Mucosa of descending colon (tissue), 3 donors: ENCODE measurements around the gene TOPAZ1. TPM values are rescaled to one million over a fixed set of nuclear protein-coding genes. Genes with fewer than 3 reads are reported as not detected.
"Not testable (repeated sequence)": the region's sequence is repeated elsewhere in the genome, so short reads cannot be mapped to it uniquely, and the experiment has no call there.

Experiments used
- ATAC-seq: fragments of 200-7000 bp; cut with Tn5 transposase; one replicate; pipeline ENCODE4 v1.9.1; 2020; ENCODE audit warnings: mild to moderate bottlenecking, moderate library complexity
- DNase-seq, 3 donors: peaks; one replicate each; pipeline ENCODE4 v3.0.0-alpha.2; 2020
- H3K36me3 ChIP-seq: fragments of 200-600 bp; one replicate; pipeline ENCODE4 v1.8.0; 2021; ENCODE audit warnings: low read depth, mild to moderate bottlenecking
- H3K4me1 ChIP-seq: fragments of 200-600 bp; one replicate; pipeline ENCODE4 v1.8.0; 2021; ENCODE audit warnings: low read depth, mild to moderate bottlenecking
- H3K4me3 ChIP-seq: fragments of 200-600 bp; one replicate; pipeline ENCODE4 v1.8.0; 2021; ENCODE audit warnings: mild to moderate bottlenecking
- H3K9me3 ChIP-seq: fragments of 200-600 bp; one replicate; pipeline ENCODE4 v1.8.0; 2021; ENCODE audit warnings: mild to moderate bottlenecking
- intact Hi-C, 2 donors: fragments of 100-400 bp; cut with DNase I in 1 of 2; cut with micrococcal nuclease in 1 of 2; formaldehyde crosslinking; loops; one replicate each; pipeline versions ENCODE4 v1.11.0 to v1.11.1; 2022; cut with DNase I, micrococcal nuclease
- total RNA-seq, 3 donors: library from RNA; stranded (reverse); fragmentation: NEBNext Ultra II Directional in 2 of 3; extraction: Animal tissue kit (Norgen Biotek cat#: 25700) in 2 of 3; gene quantifications; one replicate each; pipeline versions ENCODE4 v1.2.1 to v1.2.4, GENCODE V29; 2021 to 2023
- TF ChIP-seq, protein P1 (sequence below): fragments of 200-600 bp; IDR thresholded peaks from one replicate; pipeline ENCODE4 v1.8.0; 2022; ENCODE audit warnings: antibody characterized with exemption, mild to moderate bottlenecking
- donor health status: DM: no; HTN: no; CAD: no; lungs with moderate emphysema.
- donor health status: DM: no; HTN: no; CAD: no.
- donor health status: DM: no; HTN: yes; CAD: no.

TOPAZ1 gene
- total RNA-seq, 3 donors from 2014 or later, result not detected

DNA sequence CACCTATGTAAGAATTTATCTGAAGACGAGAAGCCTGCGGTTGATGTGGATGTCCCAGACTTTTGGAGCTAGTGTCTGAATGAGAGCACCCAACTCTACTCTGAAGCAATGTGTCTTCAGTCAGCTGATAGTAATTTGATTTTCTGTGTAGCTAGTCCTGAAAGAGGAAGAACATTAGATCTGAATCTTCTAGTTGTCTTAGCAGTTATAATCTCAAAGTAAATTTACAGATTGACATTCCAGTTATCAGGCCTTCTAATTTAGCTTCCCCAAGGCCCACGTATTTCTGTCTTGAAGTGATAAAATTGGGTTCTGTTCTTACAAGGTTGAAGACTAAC is 98.3 kb downstream of the TOPAZ1 start:
- Histone ChIP-seq H3K4me3 (no peak overlapping the region), H3K36me3 (no peaks in the 10 kb centered on the region), H3K4me1 (peaks cover 10% of the 10 kb centered on the region), H3K9me3 (no peaks in the 10 kb centered on the region)
- TF ChIP-seq, protein P1, sequence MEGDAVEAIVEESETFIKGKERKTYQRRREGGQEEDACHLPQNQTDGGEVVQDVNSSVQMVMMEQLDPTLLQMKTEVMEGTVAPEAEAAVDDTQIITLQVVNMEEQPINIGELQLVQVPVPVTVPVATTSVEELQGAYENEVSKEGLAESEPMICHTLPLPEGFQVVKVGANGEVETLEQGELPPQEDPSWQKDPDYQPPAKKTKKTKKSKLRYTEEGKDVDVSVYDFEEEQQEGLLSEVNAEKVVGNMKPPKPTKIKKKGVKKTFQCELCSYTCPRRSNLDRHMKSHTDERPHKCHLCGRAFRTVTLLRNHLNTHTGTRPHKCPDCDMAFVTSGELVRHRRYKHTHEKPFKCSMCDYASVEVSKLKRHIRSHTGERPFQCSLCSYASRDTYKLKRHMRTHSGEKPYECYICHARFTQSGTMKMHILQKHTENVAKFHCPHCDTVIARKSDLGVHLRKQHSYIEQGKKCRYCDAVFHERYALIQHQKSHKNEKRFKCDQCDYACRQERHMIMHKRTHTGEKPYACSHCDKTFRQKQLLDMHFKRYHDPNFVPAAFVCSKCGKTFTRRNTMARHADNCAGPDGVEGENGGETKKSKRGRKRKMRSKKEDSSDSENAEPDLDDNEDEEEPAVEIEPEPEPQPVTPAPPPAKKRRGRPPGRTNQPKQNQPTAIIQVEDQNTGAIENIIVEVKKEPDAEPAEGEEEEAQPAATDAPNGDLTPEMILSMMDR, result no peak
- intact Hi-C loops, result no loop called here
- ATAC-seq, result no peak
- no peak for DNase-seq

DNA sequence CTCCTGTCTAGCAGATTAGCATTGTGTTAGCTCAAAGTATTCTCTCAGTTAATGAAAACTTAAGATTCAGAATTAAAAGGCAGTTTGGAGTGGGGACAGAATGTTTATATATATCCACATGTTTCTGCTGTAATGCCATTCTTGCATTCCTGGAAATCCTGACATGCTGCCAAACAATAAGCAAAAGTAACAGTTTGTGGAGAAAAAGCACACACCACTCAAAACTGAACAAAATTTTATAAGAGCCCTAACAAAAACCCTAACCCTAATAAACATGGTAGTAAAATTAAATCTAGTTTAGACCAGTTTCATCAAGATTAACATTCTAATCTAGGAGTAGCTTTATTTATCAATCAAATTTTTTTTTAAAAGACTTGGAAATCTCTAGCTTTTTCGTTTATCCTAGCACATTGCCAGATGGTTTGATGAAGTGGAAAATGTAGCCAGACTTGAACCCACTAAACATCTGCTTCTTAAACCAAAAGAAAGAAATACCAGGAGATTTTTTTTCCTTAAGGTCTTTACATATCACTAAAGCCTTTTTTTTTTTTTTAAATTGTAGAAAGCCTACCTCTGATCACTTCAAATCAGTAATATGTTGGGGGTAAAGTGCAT is 100.6 kb downstream of the TOPAZ1 start:
- ATAC-seq, result no peak
- peaks cover 10% of the 10 kb centered on the region for H3K4me1 ChIP-seq
- intact Hi-C loops, result no loop called here

DNA sequence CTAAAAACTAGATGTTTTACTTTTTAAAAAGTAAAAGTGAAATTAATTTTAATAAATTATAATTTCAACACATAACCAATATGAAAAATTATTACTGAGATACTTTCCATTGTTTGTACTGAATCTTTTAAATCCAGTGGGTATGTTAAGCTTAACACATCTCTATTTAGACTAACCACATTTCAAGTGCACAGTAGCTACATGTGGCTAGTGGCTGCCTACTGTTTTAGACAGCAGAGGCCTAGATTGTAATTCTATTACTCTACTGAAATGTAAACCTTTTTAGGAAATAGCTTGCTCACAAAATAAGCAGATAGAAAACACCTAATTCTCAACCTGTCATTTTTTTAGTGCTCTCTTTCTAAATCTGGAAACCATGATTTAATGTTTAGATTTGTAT is 101.7 kb downstream of the TOPAZ1 start:
- Histone ChIP-seq H3K36me3 (no peaks in the 10 kb centered on the region), H3K4me1 (peaks cover 10% of the 10 kb centered on the region), H3K4me3 (no peak overlapping the region), H3K9me3 (no peaks in the 10 kb centered on the region)
- intact Hi-C loops, result no loop called here
- no peak for DNase-seq
- TF ChIP-seq, protein P1, result no peak
- ATAC-seq, result no peak

More for the DNA sequence above, 100.6 kb downstream of the TOPAZ1 start:
- TF ChIP-seq, protein P1, result no peak
- DNase-seq, result no peak
- H3K4me3 ChIP-seq, result no peak overlapping the region
- H3K36me3 ChIP-seq, result no peaks in the 10 kb centered on the region
- no peaks in the 10 kb centered on the region for H3K9me3 ChIP-seq

DNA sequence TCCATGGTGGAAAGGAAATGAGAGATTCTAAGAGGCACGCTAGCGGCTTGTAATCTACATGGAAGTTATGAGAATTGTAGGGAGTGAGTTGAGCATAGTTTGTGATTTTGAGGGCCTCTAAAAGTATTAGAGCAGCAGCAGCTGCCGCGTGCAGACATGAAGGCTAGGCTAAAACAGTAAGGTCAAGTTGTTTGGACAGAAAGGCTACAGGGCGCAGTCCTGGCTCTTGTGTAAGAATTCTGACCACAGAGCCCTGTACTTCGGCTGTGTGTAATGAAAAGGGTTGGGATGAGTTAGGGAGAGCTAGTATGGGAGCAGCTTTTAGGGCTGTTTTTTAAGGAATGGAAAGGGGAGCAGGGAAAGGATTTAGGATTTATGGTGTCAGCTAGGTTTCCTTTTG is 104.9 kb downstream of the TOPAZ1 start:
- H3K4me1 ChIP-seq, H3K9me3 ChIP-seq, ATAC-seq, H3K4me3 ChIP-seq, DNase-seq, intact Hi-C loops, H3K36me3 ChIP-seq: not testable (repeated sequence)

DNA sequence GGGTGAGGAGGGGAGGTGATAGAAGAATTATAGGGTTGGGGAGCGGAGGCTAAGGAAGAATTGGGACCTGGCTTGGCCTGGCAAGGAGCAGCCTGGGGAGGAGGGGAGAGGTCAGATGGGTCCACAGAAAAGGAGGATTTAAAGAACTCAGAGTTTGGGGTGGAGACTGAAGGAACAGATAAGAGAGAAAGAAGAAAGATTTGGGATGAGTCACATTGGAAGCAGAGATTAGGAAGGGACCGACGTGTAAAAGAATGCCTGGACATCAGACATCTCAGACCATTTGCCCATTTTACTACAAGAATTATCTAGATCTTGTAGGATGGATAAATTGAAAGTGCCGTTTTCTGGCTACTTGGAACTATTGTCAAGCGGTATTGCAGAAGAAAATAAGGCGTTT is 107.3 kb downstream of the TOPAZ1 start:
- no peaks in the 10 kb centered on the region for H3K9me3 ChIP-seq
- ATAC-seq (no peak), DNase-seq (no peak)
- intact Hi-C loops, result no loop called here
- H3K4me1 ChIP-seq, result no peaks in the 10 kb centered on the region
- H3K4me3 ChIP-seq, result no peak overlapping the region
- TF ChIP-seq, protein P1, result no peak
- no peaks in the 10 kb centered on the region for H3K36me3 ChIP-seq

DNA sequence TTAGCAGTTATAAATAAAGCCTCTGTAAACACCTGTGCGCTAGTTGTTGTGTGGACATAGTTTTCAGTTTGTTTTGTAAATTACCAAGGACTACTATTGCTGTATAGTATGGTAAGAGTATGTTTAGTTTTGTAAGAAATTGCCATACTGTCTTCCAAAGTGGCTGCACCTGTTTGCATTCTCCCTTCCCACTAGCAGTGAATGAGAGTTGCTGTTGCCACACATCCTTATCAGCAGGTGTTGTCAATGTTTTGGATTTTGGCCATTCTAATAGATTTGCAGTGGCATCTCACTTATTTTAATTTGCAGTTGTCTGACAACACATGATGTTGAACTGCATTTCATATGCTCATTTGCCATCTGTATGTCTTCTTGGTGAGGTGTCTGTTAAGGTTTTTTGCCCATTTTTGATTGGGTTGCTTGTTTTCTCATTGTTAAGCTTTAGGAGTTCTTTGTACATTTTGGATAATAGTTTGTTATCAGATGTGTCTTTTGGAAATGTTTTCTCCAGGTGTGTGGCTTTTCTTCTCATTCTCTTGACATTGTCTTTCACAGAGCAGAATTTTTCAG is 111.8 kb downstream of the TOPAZ1 start:
- no peaks in the 10 kb centered on the region for H3K9me3 ChIP-seq
- no peaks in the 10 kb centered on the region for H3K4me1 ChIP-seq
- TF ChIP-seq, protein P1, result no peak
- intact Hi-C loops, result no loop called here
- H3K36me3 ChIP-seq, result no peaks in the 10 kb centered on the region
- DNase-seq (no peak), ATAC-seq (no peak)
- no peak overlapping the region for H3K4me3 ChIP-seq
